Measurements from ENCODE around the gene USP46.

Gene USP46

GRCh38 chr4:52566136-52567031 is 92.7 kb downstream of the USP46 start:
- H3K27ac ChIP-seq: no peak overlapping the region
- TF ChIP-seq ZFX (IDR thresholded peaks at IDR 0.05; ENCODE audit: borderline replicate concordance): no peak

GRCh38 chr4:52560844-52561280 is 98.2 kb downstream of the USP46 start:
- TF ChIP-seq, protein P1, sequence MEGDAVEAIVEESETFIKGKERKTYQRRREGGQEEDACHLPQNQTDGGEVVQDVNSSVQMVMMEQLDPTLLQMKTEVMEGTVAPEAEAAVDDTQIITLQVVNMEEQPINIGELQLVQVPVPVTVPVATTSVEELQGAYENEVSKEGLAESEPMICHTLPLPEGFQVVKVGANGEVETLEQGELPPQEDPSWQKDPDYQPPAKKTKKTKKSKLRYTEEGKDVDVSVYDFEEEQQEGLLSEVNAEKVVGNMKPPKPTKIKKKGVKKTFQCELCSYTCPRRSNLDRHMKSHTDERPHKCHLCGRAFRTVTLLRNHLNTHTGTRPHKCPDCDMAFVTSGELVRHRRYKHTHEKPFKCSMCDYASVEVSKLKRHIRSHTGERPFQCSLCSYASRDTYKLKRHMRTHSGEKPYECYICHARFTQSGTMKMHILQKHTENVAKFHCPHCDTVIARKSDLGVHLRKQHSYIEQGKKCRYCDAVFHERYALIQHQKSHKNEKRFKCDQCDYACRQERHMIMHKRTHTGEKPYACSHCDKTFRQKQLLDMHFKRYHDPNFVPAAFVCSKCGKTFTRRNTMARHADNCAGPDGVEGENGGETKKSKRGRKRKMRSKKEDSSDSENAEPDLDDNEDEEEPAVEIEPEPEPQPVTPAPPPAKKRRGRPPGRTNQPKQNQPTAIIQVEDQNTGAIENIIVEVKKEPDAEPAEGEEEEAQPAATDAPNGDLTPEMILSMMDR (IDR thresholded peaks at IDR 0.05): no peak
- TF ChIP-seq ZFX (IDR thresholded peaks at IDR 0.05; ENCODE audit: borderline replicate concordance): no peak
- H3K27ac ChIP-seq: no peak overlapping the region

GRCh38 chr4:52555356-52555716 is 103.8 kb downstream of the USP46 start:
- TF ChIP-seq, protein P1 (IDR thresholded peaks at IDR 0.05): no peak
- no peak for TF ChIP-seq ZFX (IDR thresholded peaks at IDR 0.05; ENCODE audit: borderline replicate concordance)
- no peak overlapping the region for H3K27ac ChIP-seq

DNA sequence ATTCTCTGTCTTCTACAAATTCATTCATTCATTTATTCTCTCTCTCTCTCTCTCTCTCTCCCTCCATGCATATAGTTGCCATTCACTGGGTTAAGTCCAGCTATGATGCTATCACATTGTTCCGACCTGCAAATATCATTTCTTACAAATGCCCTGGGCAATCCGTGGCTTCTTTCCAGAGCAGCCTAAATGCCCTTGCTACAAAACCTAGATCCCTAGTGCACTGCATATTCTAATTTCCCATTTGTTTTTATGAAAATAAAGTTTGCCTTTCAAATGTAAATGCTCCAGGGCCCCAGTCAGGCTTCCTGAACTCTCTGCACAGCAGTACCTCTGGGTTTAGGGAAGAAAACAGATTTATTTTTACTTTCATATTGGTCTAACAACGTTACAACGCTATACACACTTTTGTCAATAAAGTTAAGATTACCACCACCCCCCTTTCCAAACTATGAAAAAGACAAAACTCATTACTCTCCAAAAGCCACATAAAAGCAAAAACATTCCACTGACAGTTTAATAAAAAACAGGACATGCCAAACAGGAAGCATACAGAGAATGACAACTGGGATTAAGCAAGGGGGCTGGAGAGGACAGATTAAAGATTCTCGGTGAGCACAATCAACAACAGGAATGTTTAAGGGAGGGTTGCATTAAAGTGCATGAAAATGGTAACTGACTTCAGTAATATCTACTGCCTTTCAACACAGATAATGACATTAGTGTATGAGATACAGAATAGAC is 104.3 kb downstream of the USP46 start:
- TF ChIP-seq, protein P1 (IDR thresholded peaks at IDR 0.05): no peak
- TF ChIP-seq ZFX (IDR thresholded peaks at IDR 0.05; ENCODE audit: borderline replicate concordance): no peak
- H3K27ac ChIP-seq: no peak overlapping the region

GRCh38 chr4:52552778-52553177 is 106.3 kb downstream of the USP46 start:
- no peak for TF ChIP-seq ZFX (IDR thresholded peaks at IDR 0.05; ENCODE audit: borderline replicate concordance)
- TF ChIP-seq, protein P1 (IDR thresholded peaks at IDR 0.05): no peak

GRCh38 chr4:52551487-52551886 is 107.6 kb downstream of the USP46 start:
- H3K27ac ChIP-seq: no peak overlapping the region
- TF ChIP-seq, protein P1 (IDR thresholded peaks at IDR 0.05): no peak
- no peak for TF ChIP-seq ZFX (IDR thresholded peaks at IDR 0.05; ENCODE audit: borderline replicate concordance)

More at GRCh38 chr4:52552778-52553177, 106.3 kb downstream of the USP46 start:
- no peak overlapping the region for H3K27ac ChIP-seq

DNA sequence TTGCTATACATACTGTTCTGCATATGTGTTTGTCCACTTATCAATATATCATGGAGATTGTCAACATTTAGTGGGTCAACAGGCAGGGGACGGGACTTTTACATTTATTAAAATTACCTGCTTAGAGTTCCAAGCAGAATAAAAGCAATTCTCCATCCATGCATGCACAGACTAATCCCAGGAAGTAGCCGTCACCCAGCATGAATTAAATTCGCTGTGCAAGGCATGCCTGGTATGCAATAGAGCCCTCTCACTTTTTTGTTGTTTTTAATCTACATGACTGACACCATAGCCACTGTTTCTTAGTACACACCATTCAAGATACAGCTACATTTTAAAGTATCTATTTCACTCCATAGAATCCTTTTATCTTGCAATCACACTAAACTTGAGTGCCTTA is 108.9 kb downstream of the USP46 start:
- TF ChIP-seq, protein P1 (IDR thresholded peaks at IDR 0.05): no peak
- TF ChIP-seq ZFX (IDR thresholded peaks at IDR 0.05; ENCODE audit: borderline replicate concordance): no peak
- H3K27ac ChIP-seq: no peak overlapping the region
